MM.1S (cell line): ENCODE data around the gene BCAS2.

ENCODE experiments used
- CTCF ChIP-seq: fragments of 300-600 bp; sonication (generic); IDR thresholded peaks from 2 replicates; pipeline ENCODE4 v1.5.1; 2016; ENCODE audit warnings: antibody characterized with exemption, low read length, mixed read lengths
- EZH2 ChIP-seq: fragments of 300-600 bp; sonication (generic); optimal IDR thresholded peaks from 2 replicates; pipeline ENCODE3; 2017; ENCODE audit warnings: low read depth, mild to moderate bottlenecking, antibody characterized with exemption, low read length, mixed read lengths
- EZH2phosphoT487 ChIP-seq: fragments of 300-600 bp; sonication (generic); IDR thresholded peaks from 2 replicates; pipeline ENCODE4 v1.6.1; 2018; ENCODE audit warnings: antibody characterized with exemption, low read length

- no peak for TF ChIP-seq CTCF
- no peak for TF ChIP-seq EZH2phosphoT487
- TF ChIP-seq EZH2 = no peak
Observed at GRCh38 chr1:114521396-114522263, 59.8 kb downstream of the BCAS2 start.
